NCI-H1436 (cell line): ENCODE data around the gene C4B.
"Not testable (repeated sequence)": the region's sequence is repeated elsewhere in the genome, so short reads cannot be mapped to it uniquely, and the experiment has no call there.

Source experiments
- DNase-seq: peaks from one replicate; lab custom pipeline; 2025; lab: John Stamatoyannopoulos, UW

C4B gene

DNA sequence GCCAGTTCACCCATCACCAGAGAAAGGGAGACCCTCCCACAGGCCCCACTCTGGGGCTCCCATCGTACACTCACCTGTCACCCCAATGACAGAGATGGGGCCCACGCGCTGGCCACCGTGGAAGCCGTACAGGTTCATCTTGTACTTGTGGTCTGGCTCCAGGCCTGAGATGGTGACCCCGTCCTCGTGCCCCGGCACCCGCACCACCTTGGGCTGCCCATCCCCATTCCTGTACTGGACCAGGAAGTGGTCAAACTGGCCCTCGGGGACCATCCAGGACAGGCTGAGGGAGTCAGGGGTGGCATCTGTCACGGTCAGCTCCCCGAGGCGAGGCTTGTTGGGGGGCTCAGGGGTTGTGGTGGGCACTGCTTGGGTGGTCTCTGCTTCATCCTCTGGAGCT, 38.7 kb downstream of the C4B start:
- not testable (repeated sequence) for DNase-seq

DNA sequence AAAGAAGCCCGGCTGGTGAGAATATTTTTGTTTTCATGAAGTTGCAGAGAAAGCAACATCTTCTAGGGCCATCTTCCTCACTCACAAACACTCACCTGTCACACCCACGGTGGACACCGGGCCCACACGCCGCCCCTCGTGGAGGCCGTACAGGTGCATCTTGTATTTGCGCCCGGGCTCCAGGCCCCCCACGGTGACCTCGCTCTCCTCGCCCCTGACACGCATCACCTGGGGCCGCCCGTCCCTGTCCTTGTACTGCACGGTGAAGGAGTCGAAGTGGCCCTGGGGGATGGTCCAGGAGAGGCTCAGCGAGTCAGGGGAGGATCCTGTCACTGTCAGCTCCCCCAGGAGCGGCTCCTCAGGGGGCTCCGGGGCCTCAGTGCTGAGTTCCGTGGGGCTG, 41.2 kb downstream of the C4B start:
- not testable (repeated sequence) for DNase-seq

DNA sequence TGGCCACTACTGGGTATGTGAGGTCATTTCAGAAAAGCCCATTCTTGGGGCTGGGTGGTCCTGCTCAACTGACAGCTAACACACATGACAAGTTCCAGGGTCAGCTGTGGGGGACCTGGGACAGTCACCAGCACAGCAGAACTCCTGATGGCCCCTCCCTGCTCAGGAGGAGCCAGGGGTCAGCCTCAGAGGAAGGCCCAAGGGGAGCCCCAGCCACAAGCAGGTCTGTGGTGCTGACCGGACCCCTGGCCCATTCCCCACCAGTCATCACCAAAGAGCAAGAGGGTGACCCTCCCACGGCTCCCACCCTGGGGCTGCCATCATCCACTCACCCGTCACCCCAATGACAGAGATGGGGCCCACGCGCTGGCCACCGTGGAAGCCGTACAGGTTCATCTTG, 41.7 kb downstream of the C4B start:
- DNase-seq = no peak

DNA sequence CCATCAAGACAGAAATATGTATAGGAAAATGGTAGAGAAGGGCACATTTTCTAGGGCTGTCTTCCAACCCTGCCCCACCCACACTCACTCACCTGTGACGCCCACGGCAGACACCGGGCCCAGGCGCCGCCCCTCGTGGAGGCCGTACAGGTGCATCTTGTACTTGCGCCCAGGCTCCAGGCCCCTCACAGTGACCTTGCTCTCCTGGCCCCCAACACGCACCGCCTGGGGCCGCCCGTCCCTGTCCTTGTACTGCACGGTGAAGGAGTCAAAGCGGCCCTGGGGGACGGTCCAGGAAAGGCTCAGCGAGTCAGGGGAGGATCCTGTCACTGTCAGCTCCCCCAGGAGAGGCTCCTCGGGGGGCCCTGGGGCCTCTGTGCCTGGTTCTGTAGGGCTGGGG, 43.4 kb downstream of the C4B start:
- DNase-seq = no peak

DNA sequence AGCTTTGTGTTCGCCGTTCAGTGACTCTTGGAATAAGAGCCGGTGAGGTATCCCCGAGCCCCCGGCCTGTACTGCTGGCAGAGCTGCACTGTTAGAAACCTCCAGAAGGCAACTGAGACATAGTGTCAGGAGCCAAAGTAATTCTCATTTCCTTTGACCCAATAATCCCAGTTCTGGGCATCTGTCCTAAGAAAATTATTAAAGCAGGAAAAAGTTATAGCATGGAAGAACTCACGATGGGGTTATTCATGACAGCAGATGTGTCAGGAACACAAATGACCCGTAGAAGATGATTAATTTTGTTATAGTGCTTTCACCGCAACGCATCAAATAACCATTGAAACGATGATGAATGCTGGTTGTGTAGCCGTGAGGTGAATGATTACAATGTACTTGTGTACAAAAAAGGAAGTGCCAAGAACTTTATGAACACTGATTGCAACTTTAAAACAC, 43.9 kb downstream of the C4B start:
- no peak for DNase-seq

DNA sequence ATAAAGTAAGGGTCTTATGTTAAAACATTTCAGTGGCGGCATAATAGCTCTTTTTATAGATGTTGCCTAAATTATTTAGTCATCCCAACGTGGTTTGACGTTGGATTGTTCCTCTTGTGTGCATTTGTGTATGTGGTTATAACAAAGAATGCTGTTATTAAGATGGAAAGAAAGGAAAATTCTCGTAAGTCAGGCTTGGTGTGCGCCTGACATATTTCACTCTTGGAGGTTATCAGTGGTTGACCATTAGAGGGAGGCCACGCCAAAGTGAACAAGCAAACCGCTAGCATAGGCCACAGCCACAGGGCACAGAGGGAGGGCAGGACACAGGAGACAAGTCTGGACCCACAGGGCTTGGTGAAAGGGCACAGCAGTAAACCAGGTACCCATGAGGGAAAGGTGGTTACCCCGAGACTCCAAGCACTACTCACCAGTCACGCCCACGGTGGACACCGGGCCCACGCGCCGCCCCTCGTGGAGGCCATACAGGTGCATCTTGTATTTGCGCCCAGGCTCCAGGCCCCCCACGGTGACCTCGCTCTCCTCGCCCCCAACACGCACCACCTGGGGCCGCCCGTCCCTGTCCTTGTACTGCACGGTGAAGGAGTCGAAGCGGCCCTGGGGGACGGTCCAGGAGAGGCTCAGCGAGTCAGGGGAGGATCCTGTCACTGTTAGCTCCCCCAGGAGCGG, 46.5 kb downstream of the C4B start:
- no peak for DNase-seq

GRCh38 chr6:32064706-32065105, 50.1 kb downstream of the C4B start:
- no peak for DNase-seq

GRCh38 chr6:32067521-32067920, 52.9 kb downstream of the C4B start:
- not testable (repeated sequence) for DNase-seq

- not testable (repeated sequence) for DNase-seq
These were observed 53.7 kb downstream of the C4B start for GRCh38 chr6:32068315-32068714.

DNA sequence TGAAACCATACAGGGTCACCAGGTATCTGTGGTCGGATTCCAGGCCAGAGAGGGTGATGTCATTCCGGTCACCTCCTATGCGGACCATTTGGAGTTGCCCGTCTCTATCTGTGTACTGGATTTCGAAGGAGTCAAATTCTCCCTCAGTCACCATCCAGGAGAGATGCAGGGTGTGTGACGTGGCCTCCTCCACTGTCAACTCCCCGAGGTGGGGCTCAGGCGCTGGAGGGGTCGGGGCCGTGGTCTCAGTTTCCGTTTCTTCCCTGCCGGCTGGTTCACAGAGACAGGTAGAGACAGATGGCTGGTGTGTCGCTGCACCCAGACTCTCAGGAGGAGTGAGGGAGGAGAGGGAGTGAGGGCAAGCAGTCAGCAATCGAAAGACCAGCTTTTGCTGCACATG, 54.3 kb downstream of the C4B start:
- DNase-seq = no peak

GRCh38 chr6:32069460-32069859, 54.9 kb downstream of the C4B start:
- no peak for DNase-seq

DNA sequence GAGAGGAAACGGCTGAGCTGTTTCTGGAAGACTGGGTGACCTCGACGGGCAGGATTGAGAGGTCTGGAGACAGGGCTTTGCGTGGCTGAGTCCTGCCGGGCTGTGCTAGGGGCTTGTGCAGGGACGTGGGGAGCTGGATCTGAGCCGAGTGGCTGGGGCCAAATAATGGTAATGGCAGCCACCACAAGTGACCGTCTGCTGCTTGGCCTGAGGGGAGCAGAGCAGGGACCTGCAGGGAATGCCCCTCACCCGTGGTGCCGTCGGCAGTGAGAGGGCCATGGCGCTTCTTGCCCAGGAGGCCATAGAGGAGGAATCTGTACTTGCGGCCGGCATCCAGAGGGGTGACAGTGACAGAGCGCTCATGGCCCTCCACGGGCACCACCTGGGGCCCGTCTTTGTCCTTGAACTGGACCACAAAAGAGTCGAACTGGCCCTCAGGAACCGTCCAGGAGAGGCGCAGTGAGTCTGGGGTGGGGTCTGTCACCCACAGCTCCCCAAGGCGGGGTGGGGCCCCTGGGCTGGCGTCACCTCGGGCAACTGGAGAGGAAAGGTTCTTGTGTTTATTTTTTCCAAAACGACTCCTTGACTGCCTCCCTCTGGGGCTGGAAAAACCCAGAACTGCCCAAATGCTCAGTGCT, 55.4 kb downstream of the C4B start:
- DNase-seq = no peak

DNA sequence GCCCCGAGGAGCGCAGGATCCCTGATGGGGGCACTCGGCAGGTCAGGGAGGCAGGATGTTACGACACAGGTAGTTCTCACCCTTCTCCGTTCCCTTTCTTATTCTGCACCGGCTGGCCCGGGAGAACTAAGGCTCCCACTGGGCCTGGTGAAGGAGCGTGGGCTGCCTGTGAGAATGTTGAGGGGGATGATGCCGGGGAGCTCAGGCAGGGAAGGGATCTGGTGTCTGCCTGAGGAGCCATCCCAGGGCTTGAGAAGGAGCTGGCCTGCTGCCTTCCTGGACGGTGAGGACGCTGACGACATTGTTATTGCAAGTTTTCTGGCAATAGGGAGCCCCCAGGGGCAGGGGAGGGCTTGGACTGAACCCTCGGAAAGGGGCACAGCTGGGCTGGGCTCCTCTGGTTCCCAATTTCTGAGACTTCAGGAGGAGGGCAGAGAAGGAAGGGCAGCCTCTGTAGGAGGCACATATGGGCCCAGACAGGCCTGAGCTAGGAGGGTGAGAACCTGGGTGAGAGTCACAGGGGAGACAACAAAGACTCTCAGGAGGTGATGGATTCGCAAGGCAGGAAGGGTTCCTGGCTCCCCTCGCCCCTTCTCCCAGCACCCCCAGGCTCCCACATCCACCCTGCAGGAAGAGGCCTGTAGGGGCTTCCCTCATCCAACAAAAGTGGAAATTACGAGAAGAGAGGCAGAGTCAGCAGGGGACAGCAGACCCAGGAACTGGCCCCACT, 56.4 kb downstream of the C4B start:
- DNase-seq = no peak

DNA sequence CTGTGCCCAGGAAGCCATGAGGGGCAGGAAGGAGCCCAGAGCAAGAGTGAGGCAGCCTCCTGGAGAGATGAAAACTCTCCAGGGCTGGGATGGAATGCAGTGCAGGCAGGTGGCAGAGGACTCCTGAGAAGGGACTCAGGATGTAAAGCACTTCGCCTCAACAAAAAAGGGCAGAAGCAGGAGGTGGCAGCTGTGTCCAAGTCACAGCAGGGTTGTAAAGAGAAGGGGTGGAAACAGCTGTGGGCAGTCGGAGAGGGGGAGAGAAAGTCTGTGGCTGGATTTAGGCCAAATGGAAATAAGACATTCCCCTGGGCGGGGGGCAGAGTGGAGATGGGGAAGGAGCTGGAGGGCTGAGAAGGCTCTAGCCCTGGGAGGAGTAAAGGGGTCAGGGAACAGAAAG, 58.5 kb downstream of the C4B start:
- no peak for DNase-seq

- no peak for DNase-seq
These were observed 59.0 kb downstream of the C4B start for GRCh38 chr6:32073613-32074012.

GRCh38 chr6:32074996-32075532, 60.5 kb downstream of the C4B start:
- no peak for DNase-seq

GRCh38 chr6:32075781-32076180, 61.2 kb downstream of the C4B start:
- DNase-seq = no peak

DNA sequence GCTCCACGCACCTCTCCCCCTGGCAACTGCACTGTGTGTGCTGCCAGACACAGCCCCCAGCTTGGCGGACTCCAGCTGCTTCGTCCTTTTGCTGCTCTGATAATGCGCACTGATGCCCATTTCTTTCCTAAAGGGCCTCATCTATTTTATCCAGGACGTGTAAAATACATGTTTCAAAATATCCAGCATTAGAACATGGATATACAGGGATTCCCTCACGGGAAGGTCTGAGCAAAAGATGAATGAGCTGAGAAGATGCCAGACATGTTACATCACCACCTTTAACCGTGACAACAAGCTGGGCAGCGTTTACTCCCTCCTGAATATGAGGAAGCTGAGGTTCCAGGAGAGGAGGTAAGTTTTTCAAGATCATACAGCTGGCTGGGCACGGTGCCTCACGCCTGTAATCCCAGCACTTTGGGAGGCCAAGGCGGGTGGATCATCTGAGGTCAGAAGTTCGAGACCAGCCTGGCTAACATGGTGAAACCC, 61.8 kb downstream of the C4B start:
- DNase-seq = no peak

DNA sequence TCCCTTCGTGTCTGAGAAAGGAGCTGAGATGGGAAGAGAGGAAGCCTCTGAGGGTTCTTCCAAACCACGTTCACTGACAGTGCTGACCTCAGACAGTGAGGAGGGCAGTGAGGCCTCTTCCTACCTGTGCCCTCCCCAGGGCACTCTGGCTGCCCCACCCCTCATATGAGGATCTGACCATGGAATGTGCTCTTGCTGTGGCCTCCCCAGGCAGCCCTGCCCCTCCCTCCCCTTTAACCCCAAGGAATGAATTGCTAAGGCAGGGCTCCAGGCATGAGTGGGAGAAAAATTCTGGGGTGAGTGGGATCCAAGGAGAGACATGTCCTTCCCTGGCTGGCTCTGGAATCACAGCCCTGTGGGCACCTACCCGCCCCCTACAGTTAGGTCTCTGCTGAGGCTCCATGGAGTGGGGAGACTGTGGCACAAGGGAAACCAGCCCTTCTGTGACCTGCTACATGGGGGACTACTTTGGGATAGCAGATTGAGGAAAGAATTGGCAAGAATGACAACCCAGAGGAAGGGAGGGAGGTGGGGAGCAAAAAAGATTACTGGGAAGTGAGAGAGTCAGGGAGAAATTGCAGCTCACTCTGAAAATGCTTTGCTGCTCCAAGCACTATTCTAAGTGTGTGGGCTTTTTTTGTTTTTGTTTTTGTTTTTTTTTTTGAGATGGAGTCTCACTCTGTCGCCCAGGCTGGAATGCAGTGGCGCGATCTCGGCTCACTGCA, 65.1 kb downstream of the C4B start:
- no peak for DNase-seq

DNA sequence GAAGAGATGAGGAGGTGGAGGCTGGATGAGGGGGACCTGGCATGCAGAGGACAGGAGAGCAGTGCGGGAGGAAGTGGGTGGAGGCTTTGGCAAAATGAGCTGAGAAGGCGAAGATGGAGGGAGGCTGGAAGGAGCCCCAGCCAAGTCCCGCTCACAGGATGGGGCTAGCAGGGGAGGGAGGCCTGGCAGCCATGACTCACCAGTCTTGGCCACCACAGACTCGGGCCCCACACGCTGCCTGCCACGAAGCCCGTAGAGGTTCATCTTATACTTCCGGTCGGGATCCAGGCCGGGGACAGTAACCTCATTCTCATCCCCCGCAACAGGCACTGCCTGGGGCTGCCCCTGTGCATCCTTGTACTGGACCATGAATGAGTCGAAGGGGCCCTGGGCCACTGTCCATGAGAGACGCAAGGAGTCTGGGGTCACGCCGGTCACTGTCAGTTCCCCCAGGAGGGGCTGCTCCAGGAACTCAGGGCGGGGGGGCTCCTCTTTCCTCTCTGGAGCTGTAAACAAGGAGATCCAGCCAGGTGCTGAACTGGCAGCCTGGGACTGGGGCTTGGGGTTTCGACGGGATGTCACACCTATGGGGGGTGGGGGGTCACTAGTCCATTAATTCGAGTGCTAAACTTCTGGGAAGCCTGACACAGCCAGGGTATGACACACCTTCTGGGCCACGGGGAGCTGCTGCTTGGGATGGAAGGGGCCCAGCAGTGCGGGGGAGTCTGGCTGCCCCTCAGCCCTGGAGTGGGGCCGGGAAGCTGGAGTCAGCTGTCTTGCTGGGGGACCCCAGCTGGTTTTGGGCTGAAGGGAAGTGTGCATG, 66.8 kb downstream of the C4B start:
- DNase-seq = no peak

DNA sequence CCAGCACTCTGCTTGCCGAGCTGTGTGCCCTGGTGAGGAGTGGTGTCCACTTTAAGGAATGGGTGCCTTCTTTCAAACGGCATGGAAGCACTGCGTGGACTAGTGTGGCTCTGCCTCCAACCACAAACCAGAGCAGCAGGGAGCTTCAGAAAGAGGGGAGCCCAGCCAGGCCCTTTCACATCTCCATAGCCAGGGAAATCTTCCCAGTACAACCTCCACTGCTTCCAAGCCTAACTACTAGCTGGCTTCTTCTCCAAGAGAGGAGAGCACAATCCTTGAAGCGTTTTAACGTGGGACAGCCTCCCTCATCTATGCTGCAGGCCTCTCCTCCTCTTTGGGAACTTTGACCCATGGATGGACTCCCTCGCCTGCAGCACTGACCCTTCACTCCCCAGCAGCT, 67.9 kb downstream of the C4B start:
- no peak for DNase-seq
